ENCODE results near the gene NCAPH2. TPM values are rescaled to one million over a fixed set of nuclear protein-coding genes. Genes with fewer than 3 reads are reported as not detected.

The NCAPH2 gene
- total RNA-seq, 1 experiment from 2014 or later, result 70.7 TPM

DNA sequence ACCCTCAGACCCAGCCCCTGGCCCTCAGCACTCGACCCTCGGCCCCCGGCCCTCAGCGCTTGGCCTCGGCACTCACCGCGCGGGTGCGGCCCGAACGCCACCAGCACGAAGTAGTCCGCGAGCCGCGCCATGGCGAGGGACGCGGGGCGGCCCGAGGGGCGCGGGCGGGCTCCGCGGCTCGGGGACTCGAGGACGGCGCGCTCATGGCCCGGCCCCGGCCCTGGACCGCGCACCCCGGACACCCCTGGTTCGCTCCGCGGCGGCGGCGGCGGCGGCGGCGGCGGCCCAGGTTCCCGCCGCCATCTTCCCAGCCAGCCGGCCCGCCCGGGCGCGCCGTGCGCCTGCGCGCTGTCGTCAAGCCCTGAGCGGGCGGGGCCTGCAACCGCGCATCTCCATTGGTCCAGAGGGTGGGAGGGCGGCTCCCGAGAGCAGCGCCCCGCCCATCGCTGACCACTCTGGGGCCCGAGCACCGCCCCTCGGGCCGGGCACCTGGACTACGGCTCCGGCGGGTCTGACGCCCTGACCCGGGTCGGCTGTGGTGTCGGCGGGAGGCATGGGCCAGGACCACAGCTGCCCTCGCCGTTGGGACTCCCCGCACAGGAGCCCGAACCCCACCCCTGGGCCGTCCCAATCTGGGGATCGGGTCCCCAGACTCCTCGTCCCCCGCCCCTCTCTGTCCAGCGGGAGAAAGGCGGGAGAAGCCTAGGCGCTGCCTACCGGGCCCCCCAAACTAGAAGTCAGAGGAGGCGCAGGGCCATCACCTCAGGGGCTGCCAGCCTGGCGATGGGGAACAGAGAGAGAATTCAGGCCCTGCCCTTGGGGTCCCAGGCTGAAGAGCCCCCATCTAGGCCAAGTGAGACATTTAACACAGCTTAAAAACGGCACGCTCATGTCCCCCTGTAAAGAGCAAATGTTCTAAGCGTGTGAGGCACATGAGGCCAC lies 33.0 kb upstream of the NCAPH2 start, which contains the start of gene SBF1:
SBF1 (minus strand) TSS at position 326 of the 942 bp plus-strand sequence; CDS start at position 131, 195 bp downstream.
- peak; percentile 94 for DNase-seq (ENCODE audit: low read depth)

GRCh38 chr22:50475652-50476002 lies 32.4 kb upstream of the NCAPH2 start:
- DNase-seq (ENCODE audit: low read depth), result no peak

DNA sequence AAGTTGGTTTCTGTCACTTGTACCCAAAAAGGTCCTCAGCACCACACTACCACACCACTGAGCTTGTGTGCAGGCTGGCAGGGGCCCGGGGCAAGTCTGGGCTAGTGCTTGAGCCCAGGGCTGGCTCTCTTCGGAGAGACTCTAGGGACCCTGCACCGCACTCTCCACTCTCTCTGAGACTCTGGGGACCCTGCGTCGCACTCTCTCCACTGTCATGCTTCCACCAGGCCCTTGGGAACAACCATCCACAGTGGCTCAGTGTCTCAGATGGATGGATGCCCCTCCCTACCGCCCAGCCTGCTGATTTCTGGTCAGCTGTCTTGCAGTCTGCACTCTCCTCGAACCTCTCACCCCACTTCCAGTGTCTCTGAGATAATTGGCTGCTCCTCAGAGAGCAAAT lies 31.2 kb upstream of the NCAPH2 start:
- DNase-seq (ENCODE audit: low read depth), result no peak

DNA sequence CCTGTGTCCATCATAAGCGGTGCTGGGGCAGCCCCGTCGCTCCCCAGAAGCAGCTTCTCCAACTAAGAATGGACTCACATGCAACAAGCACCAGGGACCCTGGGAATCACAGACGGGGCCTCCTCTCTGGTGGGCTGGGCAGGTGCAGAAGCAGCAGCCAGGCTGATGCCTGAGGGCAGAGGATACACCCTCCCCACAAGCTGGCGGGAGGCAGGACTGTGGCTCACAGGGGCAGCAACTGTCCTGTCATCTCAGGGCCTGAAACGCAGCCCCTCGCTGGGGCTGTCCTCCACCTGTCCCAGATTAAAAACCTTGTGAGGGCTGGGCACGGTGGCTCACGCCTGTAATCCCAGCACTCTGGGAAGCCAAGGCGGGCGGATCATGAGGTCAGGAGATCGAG lies 30.1 kb upstream of the NCAPH2 start:
- DNase-seq (ENCODE audit: low read depth), result no peak

GRCh38 chr22:50479721-50480120 lies 28.3 kb upstream of the NCAPH2 start:
- no peak for DNase-seq (ENCODE audit: low read depth)

- no peak for DNase-seq (ENCODE audit: low read depth)
Observed at GRCh38 chr22:50481045-50481439, 27.0 kb upstream of the NCAPH2 start.

GRCh38 chr22:50481440-50482106 lies 26.5 kb upstream of the NCAPH2 start, which contains the start of gene ADM2:
ADM2 (plus strand) TSS chr22:50481543; CDS start chr22:50481848, 305 bp downstream.
- DNase-seq (ENCODE audit: low read depth), result no peak

- no peak for DNase-seq (ENCODE audit: low read depth)
Observed at GRCh38 chr22:50482107-50483074, 25.6 kb upstream of the NCAPH2 start.

DNA sequence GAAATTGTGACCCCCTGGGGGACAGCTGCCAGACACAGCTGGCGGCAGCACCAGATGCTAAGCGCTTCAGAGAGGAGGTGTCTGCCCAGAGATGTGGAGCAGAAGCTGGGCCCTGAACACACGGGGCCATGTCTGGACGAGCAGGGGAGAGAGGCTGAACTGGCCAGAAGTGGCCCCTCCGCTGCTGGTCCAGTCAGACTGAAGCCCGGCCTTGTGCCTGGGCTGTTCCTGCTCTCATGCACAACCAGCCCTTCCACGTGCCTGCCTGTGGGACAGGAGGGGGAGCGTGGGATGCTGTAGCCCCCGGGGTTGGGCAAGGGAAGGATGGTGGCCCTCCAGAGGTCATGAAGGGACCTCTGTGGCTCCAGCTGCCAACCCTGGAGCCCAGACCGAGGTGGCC lies 24.9 kb upstream of the NCAPH2 start:
- DNase-seq (ENCODE audit: low read depth), result no peak

- DNase-seq (ENCODE audit: low read depth), result no peak
Observed at GRCh38 chr22:50483556-50483955, 24.5 kb upstream of the NCAPH2 start.

GRCh38 chr22:50483977-50484853 lies 23.8 kb upstream of the NCAPH2 start:
- DNase-seq (ENCODE audit: low read depth), result no peak

GRCh38 chr22:50485221-50486131 lies 22.5 kb upstream of the NCAPH2 start:
- DNase-seq (ENCODE audit: low read depth), result peak; percentile 59

DNA sequence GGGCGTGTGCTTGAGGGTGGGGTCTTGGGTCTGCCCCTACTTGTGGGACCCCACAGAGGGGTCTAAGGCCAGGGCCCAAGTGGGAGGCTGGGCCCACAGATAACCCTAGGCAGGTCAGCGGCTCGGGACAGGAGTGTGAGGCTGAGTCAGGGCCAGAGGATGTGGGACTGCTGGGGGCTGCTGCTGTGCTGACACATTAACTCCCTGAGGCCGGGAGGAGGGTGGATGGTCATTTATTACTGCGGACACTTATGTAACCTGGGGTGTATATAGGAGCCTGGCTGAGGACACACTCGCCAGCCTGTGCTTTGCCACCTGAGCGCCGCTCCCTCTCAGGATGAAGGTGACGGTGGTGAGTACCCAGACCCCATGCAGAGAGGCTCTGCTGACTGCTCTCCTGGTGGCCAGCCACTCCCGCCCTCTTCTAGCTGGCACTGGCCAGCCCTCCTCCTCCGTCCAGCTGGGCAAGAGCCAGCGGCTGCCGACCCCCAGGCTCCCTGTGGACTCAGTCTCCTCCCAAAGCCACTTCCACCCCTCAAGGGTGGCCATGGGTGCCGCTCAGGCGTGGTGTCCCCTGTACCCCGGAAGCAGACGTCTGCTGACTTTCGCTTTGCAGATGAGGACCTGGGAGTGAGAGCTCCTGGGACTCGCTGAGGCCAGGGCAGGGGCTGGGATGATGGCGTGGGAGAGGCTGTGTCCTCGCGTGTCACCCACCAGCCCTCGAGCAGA lies 21.3 kb upstream of the NCAPH2 start, which contains the start of gene MIOX:
MIOX (plus strand) TSS at position 299 of the 729 bp plus-strand sequence; CDS start at position 338, 39 bp downstream.
- DNase-seq (ENCODE audit: low read depth), result peak; percentile 29

DNA sequence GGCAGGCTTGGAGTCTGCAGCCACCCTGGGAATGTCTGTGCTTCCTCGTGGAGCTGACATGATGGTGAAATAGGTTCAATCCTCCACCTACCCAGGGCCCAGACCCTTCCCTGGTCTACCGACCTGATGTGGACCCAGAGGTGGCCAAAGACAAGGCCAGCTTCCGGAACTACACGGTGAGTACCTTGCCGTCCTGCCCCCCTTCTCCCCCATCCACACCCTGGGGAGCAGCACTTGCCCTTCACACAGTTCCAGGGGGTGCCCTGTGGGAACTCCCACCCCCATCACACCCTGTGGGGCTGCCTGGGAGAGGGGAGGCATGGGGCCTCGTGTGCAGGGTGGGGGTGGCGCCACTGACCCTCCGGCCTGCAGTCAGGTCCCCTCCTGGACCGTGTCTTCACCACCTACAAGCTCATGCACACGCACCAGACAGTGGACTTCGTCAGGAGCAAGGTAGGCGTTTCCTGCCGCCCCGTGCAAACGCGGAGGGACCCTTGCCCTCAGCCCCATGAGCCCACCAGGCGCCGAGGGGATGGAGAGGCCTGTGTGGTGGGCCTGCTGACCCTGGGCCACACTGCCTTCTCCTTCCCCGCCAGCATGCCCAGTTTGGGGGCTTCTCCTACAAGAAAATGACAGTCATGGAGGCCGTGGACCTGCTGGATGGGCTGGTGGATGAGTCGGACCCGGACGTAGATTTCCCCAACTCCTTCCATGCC lies 20.6 kb upstream of the NCAPH2 start:
- no peak for DNase-seq (ENCODE audit: low read depth)

DNA sequence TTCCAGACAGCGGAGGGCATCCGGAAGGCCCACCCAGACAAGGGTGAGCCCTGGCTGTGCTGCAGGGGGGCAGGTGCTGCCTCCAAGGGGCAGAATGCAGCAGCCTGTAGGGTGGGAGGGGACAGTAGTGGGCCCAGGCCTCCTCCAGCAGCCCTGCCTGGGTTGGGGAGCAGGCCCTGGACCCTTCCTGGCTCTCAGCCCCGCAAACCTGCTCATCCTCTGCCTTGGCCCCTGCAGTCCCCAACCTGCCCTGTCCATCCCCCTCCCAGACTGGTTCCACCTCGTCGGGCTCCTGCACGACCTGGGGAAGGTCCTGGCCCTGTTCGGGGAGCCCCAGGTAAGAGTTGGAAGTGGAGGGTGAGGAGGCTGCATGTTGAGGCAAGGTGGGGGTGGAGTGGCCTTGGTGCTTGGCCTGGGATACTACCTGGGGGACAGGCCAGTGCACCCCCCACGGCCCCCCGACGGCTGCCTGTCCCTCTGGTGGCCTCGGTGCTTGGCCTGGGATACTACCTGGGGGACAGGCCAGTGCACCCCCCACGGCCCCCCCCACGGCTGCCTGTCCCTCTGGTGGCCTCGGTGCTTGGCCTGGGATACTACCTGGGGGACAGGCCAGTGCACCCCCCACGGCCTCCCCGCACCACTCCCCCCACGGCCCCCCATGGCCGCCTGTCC lies 19.9 kb upstream of the NCAPH2 start:
- DNase-seq (ENCODE audit: low read depth), result no peak

GRCh38 chr22:50488886-50489285 lies 19.1 kb upstream of the NCAPH2 start:
- DNase-seq (ENCODE audit: low read depth), result peak; percentile 0
